NCI-H82 treated with DMSO at 0.1 percent for 48 hours (cell line): ENCODE measurements around the gene LMO2.
"Not testable (repeated sequence)": the region's sequence is repeated elsewhere in the genome, so short reads cannot be mapped to it uniquely, and the experiment has no call there.

Source experiments
- DNase-seq: peaks from one replicate; lab custom pipeline; 2025; ENCODE audit not compliant: unreplicated experiment; lab: John Stamatoyannopoulos, UW

LMO2 gene

GRCh38 chr11:33827206-33827605 lies 64.7 kb downstream of the LMO2 start:
- no peak for DNase-seq

GRCh38 chr11:33825854-33826560 lies 65.9 kb downstream of the LMO2 start:
- DNase-seq, result no peak

- not testable (repeated sequence) for DNase-seq
These were observed 68.9 kb downstream of the LMO2 start for GRCh38 chr11:33822981-33823380.

- DNase-seq, result no peak
These were observed 72.4 kb downstream of the LMO2 start for GRCh38 chr11:33819278-33820035.
